Pons (tissue), 1 donor: ENCODE results near the gene AJUBA.

Source experiments
- DNase-seq: peaks from one replicate; pipeline ENCODE4 v3.0.0-alpha.2; 2016; ENCODE audit warnings: low spot score

The AJUBA gene

DNA sequence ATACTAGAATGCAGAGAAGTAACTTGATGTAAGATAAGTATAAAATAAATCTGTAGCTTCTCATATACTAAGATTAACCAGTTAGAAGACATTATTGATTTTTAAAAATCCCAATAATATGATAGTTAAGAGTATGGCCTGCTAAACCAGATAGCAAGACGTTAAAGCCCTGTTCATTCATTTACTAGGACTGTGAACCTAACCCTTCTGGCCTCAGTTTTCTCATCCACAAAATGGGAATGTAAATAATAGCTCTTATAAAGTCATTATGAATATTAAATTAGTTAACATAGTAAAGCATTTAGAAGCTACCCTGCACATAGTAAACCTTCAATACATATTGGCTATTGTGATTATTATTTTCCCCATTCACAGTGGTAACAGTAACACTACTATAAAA lies 47.2 kb downstream of the AJUBA start:
- no peak for DNase-seq

DNA sequence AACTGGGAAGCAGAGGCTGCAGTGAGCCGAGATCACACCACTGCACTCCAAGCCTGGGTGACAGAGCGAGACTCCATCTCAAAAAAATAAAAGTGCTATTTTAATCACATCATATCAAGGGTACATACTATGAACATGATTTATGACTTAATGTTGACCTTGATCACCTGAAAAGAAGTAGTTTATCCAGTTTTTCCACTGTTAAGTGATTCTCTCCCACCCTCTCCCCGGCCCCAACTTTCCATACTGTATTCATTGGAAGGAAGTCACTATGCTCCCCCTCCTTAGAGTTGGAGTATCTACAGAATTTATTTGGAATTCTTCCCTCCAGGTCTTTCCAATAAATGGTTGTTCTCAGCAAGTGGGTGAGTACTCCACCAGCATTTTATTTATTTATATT lies 50.2 kb downstream of the AJUBA start:
- DNase-seq: no peak

DNA sequence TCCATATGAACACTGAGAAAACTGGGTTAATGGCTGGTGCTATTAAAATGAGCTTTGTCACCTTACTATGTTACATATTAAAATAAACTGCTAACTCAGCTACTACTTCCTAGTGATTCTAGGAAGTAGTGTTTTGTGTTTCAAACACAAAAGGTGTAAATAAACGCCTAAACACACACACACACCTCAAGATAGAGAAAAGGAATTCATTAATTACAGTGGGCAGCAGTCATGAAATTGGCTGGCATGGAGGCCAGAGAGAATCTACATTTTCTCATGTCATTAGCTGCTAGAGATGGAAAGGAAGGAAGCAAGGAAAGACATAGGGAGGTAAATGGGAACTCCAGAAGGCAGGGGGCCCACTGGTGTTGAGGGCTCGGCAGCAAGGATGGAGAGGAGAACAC lies 52.4 kb downstream of the AJUBA start:
- DNase-seq: no peak

DNA sequence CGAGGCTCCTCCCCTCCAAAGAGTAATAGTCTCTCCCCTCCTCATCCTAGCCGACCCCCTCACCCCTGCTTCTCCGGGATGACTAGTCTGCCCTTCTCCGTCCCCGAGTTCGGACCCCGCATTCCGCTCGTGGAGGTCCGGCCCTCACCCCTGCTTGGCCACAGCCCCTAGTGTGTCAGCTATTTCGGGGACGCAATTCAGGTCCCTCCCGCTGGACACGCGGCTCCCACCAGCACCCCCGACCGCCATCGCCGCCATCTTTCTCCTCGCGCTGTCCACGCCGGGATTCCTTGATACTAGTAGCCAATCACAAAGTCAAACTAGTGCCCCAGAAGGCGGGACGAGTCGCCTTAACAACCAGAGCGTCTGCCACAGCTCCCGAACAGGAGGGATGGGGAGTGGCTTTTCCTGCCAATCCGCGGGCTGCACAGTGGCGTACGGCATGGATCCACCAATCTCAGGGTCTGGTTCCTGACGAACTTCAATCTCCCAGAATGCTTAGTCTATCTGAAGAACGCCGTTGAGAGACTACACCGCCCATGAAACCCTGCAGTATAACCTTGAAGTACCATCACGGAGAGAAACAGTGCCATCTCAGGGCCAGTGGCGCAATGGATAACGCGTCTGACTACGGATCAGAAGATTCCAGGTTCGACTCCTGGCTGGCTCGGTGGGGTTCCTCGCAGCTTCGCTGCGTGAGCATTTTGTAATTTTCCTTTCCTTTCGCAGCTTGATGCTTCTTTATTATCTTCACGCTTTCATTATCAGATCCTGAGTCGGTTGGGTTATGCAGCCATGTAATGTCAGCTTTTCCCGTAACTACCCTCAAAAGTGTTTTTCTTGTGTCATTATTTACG lies 53.0 kb downstream of the AJUBA start, which contains the start of gene PRMT5:
Gene PRMT5 (minus strand): TSS at position 273 of the 857 bp plus-strand sequence. CDS start 15 bp downstream, at position 258.
- DNase-seq: peak; percentile 100

DNA sequence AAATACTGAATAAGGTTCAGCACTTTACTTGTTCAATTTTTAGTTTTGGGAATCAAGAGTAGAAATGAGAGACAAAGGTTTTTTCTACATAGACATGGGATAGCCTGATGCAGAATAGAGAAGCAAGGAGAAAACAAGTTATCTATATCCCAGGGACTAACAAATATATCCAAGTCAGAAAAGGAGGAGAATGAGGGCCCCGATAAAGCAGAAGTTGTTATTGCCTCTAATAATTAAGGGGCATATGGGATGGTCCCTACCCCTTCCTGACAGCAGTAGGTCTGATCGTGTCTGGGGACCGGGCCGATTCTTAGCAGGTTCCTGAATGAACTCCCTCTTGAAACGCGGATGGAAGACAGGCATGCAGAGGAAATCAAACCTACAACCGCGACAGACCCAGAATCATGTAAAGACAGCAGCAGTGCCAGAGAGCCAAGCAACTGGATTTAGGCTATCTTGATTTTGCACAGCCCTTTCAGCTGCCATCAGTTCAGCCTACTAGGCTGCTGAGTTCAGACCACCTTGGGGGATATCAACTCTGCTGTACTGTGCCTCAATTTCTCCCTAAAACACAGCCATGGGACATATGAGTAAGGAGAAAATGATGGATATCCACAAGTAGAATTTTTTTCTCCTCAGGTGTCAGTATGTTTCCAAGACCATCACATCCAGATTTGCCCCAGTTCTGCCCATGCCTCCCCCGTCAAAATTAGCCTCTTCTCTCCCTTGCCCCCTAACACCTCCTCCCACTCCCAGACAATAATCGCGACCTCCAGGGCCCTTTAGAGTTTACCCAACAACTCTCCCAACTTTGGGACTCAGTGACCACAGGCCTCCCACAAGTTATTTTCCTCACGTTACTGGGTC lies 53.9 kb downstream of the AJUBA start:
- DNase-seq: no peak

DNA sequence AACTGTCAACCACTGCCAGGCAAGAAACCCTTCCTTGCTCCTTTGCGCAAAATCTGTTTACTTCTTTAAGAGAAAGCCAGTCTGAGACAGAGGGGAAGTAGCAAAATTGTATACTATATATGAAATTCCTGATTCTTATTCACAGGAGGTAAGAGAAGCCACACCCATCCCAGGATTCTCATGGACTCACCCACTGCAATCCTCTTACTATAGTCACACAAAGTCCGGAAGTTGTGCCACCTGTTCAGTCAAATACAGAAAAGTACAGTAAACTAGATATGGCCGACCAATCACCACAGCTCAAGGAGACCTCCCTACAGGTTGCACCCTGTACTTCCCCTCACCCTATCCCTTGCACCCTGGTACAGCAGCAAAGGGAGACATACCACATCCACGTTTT lies 56.0 kb downstream of the AJUBA start:
- DNase-seq: no peak

DNA sequence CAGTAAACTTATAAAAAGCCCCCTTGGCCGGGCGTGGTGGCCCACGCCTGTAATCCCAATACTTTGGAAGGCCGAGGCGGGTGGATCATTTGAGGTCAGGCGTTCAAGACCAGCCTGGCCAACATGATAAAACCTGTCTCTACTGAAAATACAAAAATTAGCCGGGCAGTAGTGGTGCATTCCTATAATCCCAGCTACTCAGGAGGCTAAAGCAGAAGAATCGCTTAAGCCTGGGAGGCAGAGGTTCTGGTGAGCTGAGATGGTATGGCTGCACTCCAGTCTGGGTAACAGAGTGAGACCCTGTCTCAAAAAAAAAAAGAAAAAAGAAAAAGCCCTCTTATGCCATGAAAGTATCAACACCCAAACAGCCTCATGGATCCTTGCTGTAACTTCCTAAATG lies 56.8 kb downstream of the AJUBA start:
- DNase-seq: no peak

DNA sequence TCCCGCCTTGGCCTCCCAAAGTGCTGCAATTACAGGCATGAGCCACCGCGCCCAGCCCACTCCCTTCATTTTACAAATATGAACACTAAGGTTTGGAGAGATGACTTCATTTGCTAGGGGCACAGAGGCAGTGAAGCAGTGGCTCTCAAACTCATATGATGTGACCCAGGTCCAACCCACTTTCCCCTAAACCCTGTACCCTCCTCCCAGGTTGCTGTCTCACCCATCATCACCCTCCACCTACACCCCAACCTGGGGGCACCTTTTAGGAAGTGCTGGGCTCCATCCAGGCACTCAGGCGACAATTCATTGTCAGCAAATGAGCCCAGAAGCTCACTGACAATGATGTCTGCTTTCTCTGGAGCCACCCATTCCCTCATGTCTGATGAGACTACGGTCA lies 58.6 kb downstream of the AJUBA start:
- DNase-seq: no peak

DNA sequence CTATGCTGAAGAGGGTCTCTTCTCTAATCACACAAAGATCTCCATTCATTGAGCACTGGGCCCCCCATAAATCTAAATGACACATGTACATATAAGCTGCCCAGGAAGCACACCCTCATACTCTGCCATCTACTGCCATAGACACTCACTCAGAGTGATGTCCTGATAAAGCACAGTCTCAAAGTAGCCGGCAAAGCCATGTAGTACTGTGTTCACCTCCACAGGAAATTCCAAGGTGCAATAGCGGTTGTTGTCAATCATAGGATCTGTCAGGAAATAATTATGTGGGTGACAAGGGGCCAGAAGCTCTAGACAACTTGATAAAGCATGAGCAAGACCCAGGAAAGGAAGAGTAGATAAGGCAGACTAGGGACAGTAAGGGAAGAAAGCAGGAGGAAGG lies 60.1 kb downstream of the AJUBA start:
- no peak for DNase-seq
